CD4-positive, alpha-beta T cell treated with Interleukin-6 for 4 hours (primary cell): Measurements from ENCODE around the gene POFUT1.
A peak's percentile ranks its signal among the peaks of the same experiment; 100 is the strongest.
"Not testable (repeated sequence)": the region's sequence is repeated elsewhere in the genome, so short reads cannot be mapped to it uniquely, and the experiment has no call there.

ENCODE experiments used
- DNase-seq: peaks from one replicate; pipeline ENCODE4 v3.0.0-alpha.2; 2020; ENCODE audit warnings: mixed read lengths

Gene POFUT1

DNA sequence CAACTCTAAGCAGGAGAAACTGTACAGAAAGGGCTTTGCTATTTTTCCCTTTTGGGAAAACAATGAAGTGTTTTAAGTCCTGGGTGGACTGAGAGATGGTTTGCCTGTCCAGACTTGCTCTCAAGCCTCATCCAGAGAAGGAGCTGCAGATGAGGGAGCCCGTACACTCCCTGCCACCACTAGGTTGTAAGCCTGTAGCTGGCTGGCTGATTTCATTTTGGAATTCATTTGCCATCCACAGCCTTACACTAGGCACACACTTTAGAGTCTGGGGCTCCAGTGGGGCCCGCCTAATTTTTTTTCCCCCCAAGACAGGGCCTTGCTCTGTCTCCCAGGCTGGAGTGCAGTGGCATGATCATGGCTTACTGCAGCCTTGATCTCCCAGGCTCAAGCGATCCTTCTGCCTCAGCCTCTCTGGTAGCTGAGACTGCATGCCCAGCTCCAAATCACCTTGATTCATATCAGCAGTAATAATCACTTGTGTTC, 28.4 kb downstream of the POFUT1 start:
- no peak for DNase-seq

DNA sequence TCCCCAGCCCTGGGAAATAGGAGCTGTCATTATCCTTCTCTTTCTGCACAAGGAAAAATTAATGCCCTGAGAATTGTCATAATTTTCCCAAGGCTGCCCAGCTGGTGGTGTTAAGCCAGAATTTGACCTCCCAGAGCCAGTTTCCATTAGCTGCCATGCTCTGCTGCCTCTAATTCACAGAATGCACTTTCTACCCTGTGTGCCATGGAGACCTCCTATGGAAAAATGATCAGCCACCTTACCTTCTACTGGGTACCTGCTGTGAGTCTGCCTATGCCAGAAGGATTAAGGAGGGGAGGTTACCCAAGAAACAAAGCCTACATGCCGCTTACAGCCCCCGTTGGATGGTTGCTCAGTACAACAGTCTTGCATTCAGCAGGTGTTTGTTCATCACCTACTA, 29.1 kb downstream of the POFUT1 start:
- no peak for DNase-seq

DNA sequence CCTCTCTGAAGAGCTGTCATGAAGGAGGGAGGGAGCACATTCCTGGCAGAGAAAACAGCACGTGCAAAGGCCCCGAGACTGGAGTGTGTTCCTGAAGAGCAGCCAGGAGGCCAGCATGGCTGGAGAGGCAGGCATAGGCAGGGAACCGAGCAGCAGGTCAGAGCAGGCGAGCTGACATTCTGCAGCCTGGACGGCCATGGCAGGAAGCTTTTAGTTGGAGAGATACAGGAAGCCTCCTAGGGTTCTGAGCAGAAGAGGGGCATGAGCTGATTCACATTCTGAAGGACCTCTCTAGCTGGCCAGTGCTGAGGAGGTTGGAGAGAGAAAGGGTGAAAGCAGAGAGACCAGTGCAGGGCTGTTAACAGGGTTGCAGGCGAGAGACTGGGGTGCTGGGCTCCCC, 29.7 kb downstream of the POFUT1 start:
- no peak for DNase-seq

DNA sequence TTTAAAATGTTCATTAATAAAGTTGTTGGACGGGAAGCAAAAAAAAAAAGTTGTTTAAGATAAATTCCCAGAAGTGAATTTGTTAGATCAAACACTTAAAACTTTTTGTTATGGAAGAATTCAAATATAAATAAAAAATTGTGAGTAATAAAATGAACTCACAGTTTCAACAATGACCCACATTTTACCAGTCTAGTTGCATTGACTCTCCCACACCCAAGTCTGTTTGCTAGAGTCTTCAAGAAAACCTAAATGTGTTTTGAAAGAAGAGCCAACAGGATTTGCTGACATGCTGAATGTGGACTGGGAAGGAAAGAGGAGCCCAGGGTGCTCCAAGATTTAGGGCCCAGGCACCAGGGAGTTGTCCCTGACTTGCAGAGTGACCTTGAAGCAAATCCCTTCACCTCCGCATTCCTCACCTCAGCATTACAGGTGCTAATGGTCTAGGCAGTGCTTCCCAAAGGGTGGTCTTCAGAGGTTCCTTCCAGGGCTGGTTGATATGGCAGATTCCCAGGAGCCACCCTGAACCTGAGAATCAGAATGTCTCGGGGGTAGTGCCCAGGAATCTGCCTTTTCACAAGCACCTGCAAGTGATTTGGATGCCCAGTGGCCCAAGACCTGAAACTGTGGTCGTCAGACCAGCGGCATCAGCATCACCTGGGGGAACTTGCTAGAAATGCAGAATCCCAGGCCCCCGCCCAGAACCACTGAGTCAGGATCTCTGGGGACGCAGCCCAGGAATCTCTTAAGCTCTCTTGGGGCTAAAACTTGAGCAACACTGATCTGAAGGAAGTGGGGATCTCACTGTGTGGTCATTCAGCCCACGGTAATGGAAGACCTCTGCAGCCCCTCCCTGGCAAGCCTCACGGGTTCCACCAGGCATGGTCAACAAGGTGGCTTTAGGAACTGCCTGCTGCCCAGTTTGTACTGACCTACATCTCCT, 31.1 kb downstream of the POFUT1 start:
- DNase-seq, result no peak

DNA sequence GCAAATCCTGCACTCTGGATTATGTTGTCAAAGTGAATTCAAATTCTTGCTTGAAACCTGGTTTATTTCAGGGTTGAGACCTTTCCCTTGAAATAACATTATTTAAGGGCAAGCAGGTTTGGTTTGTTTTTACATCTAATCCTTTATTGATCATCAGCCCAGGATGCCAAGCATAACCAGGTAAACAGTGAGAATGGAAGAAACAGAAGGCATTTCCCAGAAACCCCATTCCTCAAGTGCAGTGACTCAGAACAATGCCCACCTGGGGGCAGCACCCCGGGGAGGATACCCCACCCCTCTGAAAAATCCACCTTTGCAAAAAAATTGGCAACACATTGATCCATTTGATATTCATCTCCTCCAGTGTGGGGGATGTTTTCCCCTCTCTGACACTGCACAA, 32.5 kb downstream of the POFUT1 start:
- DNase-seq, result peak; percentile 8

DNA sequence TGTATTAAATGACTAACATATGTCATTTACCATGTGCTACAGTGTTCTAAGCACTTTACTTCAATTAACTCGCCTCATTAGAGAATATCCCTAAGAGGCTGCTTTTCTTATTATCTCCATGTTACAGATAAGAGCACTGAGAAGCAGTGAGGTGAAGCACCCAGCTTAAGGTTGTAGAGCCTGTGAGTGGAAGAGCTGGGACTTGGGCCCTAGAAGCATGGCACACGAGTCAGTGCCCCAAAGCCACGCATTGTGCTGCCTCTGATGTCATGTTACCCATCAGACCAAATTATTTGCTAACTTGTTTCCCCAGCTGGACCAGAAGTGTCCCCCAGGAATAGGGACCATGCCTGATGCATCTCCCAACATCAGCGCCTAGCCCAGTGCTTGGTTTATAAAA, 34.1 kb downstream of the POFUT1 start:
- no peak for DNase-seq

DNA sequence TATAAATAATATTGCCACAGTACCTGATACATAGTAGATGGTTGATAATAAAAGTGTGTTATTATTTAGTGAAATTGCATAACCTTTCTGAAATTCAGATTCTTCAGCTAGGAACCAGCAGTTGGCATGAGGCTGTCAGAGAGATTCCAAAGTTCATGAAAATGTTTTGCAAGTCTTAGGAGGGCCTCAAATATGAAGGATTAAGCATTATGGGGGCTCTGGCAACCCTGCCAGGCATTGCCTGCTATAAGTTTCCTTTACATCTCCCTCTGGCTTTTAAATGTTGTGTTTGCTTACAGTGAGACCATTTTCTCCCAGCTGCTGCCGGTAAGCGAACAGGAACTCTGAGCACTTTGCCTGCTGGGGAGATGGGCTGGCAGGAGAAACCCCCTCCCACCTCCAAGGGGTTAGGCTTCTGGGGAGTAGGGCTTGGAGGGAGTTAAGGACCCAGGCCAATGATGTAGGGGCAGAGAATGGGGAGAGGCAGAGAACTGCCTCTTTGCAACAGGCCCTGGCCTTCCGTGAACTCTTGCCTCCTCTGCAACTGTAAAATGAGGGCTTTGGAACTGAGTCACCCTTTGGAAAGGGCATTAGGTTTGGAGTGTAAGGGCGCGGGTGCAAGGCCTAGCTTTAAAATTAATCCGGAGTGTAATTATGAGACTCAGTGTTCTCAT, 36.6 kb downstream of the POFUT1 start:
- no peak for DNase-seq

DNA sequence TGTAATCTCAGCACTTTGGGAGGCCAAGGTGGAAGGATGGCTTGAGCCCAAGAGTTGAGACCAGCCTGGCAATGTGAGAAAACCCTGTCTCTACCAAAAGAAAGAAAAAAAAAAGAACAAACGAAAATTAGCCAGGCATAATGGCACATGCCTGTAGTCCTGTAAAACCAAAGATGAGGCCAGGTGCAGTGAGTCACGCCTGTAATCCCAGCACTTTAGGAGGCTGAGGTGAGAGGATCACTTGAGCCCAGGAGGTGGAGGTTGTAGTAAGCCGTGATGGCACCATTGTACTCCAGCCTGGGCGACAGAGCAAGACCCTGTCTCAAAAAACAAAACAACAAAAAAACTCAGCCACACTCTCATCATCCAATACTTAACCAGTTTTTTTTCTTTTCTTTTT, 37.3 kb downstream of the POFUT1 start:
- no peak for DNase-seq

DNA sequence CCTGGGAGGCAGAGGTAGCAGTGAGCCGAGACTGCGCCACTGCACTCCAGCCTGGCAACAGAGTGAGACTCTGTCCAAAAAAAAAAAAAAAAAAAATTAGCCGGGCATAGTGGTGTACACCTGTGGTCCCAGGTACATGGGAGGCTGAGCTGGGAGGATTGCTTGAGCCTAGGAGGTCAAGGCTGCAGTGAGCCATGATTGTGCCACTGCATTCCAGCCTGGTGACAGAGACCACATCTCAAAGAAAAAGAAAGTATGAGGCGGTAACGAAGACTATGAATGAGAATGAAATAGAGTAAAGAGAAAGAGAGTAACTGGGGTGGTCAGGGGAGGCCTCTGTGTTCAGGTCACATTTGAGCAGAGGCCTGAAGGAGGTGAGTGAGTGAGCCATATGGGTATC, 38.5 kb downstream of the POFUT1 start:
- not testable (repeated sequence) for DNase-seq

DNA sequence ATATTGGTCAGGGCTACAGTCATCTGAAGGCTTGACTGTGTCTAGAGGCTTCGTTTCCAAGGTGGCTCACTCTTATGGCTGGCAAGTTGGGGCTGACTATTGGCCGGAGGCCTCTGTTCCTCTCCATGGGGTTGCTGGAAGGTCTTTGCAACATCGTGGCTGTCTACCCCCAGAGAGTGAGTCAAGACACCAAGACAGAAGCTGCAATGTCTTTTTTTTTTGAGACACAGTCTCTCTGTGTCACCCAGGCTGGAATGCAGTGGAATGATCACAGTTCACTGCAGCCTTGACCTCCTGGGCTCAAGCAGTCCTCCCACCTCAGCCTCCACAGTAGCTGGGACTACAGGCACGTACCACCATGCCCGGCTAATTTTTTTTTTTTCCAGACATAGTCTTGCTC, 40.4 kb downstream of the POFUT1 start:
- DNase-seq, result no peak

DNA sequence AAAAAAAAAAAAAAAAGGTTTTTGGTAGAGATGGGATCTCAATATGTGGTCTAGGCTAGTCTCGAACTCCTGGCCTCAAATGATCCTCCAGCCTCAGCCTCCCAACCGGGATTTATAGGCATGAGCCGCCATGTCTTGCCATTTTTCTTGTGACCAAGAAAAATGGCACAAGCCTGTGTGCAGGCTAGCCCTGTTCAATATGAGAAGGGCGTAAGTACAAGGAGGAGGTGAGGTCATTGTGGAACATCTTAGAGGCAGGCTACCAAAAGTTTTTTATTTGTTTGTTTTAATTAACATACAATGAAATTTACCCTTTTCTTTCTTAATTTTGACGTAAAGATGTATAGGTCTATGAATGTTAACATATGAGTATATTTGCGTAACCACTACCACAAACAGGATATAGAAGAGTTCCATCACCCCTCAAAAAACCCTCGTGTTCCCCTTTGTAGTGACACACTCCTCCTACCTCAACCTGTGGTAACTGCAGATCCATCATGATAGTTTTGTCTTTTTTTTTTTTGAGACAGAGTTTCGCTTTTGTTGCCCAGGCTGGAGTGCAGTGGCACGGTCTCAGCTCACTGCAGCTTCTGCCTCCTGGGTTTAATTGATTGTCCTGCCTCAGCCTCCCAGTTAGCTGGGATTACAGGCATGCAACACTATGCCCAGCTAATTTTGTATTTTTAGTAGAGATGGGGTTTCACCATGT, 41.5 kb downstream of the POFUT1 start:
- DNase-seq, result peak; percentile 15

DNA sequence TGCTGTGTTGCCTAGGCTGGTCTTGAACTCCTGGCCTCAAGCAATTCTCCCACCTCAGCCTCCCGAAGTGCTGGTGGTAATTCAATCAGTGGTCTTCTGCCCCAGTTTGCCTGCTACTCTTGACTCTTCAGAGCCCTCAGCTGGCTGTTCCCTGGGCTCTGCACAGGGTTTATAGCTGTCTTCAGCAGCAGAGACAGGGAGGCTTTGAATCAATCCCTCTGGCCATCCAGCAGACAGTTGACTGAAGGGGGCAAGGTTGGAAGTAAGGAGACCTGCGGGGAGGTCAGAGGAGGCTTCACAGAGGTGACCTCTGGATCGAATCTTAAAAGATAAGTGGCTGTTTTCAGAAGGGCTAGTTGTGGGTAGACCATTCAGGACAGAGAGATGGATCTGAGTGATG, 43.8 kb downstream of the POFUT1 start:
- DNase-seq, result no peak

DNA sequence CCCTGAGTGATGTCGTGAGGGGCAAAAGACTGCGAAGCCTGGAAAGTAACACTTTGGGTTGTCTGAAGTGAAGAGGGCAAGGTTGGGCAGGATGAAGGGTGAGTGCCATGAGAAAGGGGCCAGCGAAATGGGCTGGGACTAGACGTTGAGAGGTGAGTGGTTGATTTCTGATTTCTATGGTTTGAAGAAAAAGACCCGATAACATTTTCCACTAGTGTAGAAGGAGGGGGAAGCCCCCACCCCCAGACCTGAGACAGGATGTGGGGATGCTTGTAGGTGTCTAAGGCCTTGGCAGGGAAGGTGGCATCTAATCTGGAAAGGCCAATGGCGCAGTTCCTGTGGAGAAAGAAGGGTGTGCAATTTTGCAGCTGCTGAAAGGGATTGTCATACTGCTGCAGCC, 44.5 kb downstream of the POFUT1 start:
- no peak for DNase-seq

DNA sequence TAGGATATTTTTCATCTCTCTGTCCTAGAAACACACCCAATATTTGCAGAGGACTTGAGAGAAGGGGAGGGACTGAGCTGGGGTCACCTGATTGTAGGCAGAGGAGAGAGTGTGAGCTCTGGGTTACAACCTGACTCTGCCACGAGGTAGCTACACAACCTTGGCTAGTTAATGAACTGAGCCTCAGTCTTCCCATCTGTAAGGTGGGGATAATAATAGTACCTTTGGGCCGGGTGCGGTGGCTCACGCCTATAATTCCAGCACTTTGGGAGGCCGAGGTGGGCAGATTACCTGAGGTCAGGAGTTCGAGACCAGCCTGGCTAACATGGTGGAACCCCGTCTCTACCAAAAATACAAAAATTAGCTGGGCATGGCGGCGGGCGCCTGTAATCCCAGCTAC, 53.3 kb downstream of the POFUT1 start:
- not testable (repeated sequence) for DNase-seq

DNA sequence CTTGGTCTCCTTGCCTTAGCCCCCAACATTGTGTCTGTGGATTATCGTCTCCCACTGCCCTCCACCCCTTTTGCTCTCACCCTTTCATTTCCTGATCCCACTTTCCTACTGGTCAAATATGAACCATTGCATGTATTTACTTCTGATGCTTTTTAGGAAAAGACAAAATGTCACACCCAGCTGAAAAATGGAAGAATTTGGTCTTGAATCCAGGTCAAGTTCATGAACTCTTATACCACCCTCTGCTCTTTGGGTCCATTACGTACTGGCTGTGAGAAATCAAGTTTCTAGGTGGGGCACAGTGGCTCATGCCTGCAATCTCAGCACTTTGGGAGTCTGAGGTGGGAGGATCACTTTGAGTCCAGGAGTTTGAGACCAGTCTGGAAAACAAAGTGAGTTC, 54.0 kb downstream of the POFUT1 start:
- DNase-seq, result no peak

DNA sequence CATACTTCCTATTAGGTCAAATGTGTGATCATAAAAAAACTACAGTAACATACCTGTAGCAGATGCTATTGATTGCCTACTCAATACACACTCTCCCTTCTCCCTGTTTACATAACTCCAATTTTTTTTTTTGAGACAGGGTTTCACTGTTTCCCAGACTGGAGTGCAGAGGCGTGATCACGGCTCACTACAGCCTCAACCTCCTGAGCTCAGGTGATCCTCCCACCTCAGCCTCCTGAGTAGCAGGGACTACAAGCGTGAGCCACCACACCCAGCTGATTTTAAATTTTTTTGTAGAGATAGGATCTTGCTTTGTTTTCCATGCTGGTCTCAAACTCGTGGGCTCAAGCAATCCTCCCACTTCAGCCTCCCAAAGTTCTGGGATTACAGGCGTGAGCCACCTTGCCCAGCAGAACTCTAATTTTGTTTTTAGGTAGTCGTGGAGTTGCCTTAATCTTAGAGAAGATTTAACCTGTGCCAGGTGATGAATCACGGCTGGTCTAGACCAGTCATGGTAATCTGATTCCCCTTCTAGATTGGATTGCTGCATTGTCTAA, 55.8 kb downstream of the POFUT1 start:
- DNase-seq, result no peak

DNA sequence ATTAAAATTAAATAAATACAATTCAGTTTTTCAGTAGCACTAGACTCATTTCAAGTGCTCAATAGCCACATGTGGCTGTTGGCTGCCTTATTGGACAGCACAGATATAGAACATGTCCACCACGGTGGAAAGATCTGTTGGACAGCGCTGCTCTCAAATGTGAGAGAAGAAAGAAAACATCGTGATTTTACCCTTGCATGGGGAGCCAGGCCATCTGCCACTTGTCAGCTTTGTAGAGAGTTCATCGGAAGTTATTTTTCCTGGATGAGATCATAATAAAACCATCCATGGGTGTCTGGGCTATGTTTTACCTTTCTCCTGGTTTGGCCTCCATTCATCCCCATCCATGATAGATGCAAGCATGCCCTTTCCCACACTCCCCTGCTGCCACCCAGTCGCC, 63.9 kb downstream of the POFUT1 start:
- DNase-seq, result no peak

DNA sequence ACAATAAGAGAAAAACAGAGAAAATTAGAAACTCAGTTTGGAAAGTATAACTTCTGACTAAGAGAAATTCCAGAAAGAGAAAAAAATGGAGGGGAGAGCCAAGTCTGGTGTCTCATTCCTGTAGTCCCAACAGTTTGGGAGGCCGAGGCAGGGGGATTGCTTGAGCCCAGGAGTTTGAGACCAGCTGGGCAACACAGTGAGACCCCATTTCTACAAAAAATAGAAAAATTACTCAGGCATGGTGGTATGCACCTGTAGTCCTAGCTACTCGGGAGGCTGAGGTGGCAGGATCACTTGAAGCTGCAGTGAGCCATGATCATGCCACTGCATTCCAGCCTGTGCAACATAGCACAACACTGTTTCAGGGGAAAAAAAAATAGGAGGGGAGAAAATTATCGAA, 66.7 kb downstream of the POFUT1 start:
- no peak for DNase-seq

DNA sequence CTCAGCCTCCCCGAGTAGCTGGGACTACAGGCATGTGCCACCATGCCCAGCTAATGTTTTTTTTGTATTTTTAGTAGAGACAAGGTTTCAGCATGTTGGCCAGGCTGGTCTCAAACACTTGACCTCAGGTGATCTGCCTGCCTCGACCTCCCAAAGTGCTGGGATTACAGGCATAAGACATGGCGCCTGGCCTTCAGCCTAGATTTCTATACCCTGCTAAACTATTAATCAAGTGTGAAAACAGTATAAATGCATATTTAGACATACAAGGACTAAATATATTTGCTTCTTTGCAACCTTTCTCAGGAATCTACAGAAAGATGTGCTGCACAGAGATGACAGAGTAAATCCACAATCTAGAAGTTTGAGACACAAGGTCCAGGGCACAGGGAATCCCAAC, 67.5 kb downstream of the POFUT1 start:
- not testable (repeated sequence) for DNase-seq

DNA sequence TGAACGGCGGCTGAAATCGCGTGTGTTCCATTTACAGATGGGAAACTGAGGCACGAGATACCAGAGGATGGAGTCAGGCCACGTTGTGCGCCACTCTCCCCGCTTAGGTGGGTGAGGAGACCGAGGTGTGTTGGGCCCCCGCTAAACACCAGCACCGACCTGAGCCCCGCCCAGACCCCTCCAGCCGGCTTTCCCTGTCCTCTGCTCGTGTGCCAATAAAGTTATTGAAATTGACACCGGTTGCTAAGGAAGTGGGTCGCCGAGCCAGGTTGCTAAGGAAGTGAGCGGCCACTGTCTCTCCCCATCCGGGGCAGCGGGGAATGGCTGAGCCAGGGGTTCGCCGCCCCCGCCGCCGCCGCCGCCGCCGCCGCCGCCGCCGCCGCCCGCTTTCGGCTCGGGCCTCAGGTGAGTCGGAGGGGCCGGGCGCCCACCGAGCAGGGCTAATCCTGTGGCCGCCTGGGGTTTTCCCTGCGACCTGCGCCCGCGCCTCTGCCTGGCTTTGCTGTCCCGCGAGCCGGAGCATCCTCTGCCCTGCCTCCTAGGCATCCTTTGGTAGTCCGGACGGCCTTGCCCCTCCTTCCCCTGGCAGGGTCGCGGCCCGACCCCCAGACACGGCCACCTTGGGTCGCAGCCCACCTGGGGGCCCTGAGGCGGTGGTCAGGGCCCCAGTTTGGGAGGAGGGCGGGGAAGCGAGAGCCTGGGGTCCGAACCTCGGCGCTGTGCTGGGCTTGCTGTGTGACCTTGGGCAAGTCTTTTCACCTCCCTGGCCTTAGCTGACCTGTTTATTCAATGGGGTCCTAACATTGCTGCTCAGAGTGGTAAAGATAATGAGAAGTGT, 69.9 kb downstream of the POFUT1 start, which contains the start of gene KIF3B:
Gene KIF3B, plus strand, starts transcription at position 291 of the 838 bp plus-strand sequence. CDS start 32,127 bp downstream, outside the sequence.
- peak; percentile 86 for DNase-seq

DNA sequence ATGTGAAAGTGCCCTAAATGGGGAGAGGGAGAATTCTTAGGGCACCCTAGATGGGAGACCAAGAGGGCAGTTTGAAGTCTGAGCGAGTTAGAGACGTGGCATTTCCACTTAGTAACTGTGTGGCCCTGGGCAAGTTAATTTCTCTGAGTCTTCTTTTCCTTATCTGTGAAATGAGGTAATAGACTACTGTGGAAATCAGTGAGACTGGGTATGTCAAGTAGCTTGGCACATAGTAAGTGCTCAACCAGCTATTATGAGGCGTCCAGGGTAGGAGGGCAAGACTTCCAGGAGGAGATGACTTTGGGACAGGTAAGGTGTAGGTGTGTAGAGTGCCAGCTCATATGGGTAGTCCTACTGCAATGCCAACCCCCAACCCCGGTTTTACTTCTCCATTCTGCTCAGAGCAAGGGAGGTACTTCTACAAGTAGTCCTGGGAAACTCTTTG, 70.5 kb downstream of the POFUT1 start:
- peak; percentile 6 for DNase-seq

DNA sequence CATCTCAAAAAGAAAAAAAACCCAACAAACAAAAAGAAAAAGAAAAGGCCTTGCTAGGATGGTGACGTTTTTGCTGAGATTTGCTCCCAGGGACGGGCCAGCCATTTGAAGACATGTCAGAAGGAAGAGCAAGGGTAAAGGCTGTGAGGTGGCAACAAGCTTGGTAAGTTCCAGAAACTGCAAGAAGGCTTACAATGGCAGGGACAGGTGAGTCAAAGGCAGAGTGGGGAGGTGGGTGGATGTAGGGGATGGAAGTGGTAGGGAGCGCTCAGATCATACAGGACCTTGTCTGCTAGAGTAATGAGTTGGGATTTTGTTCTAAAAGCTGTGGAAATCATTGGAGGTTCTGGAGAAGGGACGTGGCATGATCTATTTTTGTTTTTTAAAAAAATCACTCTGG, 74.0 kb downstream of the POFUT1 start:
- no peak for DNase-seq
